Brain microvascular endothelial cell (primary cell): Measurements from ENCODE around the gene NIPSNAP3A.
A peak's percentile ranks its signal among the peaks of the same experiment; 100 is the strongest.

ENCODE experiments used
- DNase-seq: peaks from one replicate; pipeline ENCODE4 v3.0.0-alpha.2; 2020
- H3K27ac ChIP-seq: fragments of 250-450 bp; sonication (Bioruptor Pico); 2 replicates; pipeline ENCODE4 v1.5.1; 2020; ENCODE audit warnings: mild to moderate bottlenecking, moderate library complexity
- H3K27me3 ChIP-seq: fragments of 250-450 bp; sonication (Bioruptor Pico); replicated peaks from 2 replicates; pipeline ENCODE4 v1.5.1; 2020; ENCODE audit warnings: mild to moderate bottlenecking
- H3K36me3 ChIP-seq: fragments of 250-450 bp; sonication (Bioruptor Pico); replicated peaks from 2 replicates; pipeline ENCODE4 v1.5.1; 2020; ENCODE audit warnings: mild to moderate bottlenecking
- H3K4me3 ChIP-seq: 2 replicates; pipeline ENCODE4 v1.5.1; 2011; ENCODE audit warnings: low read depth, mild to moderate bottlenecking, control low read depth, low read length, moderate library complexity
- in situ Hi-C: cut with HindIII; loops from 2 replicates; pipeline ENCODE4 v1.10.0; 2017; ENCODE audit warnings: low sequenced_read_pairs, low pct_ligation_motif_present
- TF ChIP-seq, protein P1 (sequence below): IDR thresholded peaks from 2 replicates; pipeline ENCODE4 v1.5.1; 2011; ENCODE audit warnings: low read depth, mild to moderate bottlenecking, moderate library complexity, low read length, control low read depth, inconsistent platforms; ENCODE audit errors: missing control alignments

The NIPSNAP3A gene

DNA sequence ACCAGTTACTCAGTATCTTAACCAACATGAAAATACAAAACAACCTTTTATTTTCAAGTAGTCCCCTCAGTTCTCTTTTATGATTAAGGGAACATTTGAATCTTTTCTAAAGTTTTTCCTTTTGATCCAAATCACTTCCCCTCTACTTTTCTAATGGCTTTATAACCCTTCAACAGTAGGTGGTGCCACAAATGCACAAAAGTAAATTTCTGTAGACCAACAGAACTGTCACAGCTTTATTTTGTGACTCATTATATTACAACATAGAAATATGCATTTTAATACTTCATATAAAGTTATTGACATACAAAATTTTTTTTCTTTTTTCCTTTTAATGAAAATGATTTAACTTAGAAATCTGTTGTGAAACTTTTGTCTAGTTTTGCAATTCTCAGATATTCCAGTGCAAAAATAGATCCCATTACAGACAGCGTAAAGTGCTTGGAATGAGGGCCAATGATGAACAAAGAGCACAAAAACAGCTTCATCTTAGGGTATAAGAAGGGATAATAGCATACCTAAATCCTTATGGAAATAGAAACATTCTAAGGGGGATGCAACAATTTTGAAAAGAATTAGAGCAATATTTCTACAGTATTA lies 33.4 kb downstream of the NIPSNAP3A start:
- in situ Hi-C loops: no loop called here
- Histone ChIP-seq H3K36me3 (peaks cover 43% of the 10 kb centered on the region), H3K27me3 (no peaks in the 10 kb centered on the region), H3K27ac (no peak overlapping the region), H3K4me3 (no peak overlapping the region)
- no peak for DNase-seq
- TF ChIP-seq, protein P1, sequence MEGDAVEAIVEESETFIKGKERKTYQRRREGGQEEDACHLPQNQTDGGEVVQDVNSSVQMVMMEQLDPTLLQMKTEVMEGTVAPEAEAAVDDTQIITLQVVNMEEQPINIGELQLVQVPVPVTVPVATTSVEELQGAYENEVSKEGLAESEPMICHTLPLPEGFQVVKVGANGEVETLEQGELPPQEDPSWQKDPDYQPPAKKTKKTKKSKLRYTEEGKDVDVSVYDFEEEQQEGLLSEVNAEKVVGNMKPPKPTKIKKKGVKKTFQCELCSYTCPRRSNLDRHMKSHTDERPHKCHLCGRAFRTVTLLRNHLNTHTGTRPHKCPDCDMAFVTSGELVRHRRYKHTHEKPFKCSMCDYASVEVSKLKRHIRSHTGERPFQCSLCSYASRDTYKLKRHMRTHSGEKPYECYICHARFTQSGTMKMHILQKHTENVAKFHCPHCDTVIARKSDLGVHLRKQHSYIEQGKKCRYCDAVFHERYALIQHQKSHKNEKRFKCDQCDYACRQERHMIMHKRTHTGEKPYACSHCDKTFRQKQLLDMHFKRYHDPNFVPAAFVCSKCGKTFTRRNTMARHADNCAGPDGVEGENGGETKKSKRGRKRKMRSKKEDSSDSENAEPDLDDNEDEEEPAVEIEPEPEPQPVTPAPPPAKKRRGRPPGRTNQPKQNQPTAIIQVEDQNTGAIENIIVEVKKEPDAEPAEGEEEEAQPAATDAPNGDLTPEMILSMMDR: peak; percentile 38

DNA sequence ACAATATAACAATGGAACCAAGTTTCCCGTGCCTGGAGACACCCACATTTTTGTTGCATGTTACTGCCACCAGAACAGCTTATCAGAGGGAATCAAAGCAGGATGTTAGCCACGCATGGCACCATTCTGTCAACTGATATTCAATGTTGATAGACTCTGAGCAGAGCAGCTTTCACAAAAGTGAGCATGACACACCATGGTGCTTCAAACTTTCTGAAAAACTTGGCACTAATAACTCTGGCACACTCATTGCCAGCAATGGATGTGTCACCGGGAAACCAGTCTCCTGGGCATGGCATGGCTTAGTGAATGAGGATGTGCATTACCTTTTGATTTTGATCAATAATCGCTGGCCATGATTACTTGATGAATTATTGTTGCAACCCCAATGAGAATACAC lies 36.1 kb downstream of the NIPSNAP3A start:
- in situ Hi-C loops: no loop called here
- DNase-seq: no peak
- no peak overlapping the region for H3K27ac ChIP-seq
- no peaks in the 10 kb centered on the region for H3K27me3 ChIP-seq
- TF ChIP-seq, protein P1: no peak
- no peak overlapping the region for H3K4me3 ChIP-seq
- H3K36me3 ChIP-seq: peaks cover 69% of the 10 kb centered on the region

DNA sequence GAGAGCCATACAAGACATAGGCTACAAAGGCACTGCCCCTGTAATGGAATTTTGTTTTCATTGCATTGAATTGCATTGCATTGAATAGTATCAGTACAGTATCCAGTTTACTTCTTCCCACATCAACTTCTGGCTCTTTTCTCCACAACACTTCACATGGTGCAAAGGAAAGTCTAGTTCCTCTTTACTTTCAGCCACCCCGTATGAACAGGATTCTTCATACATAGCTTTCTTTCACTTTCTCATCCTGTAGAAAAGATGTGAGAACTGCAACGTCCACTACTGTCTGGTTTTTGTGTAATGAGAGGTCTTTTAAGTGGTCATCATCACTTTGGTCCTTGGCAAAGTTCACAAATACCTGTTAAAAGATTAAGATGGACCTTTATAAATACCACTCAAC lies 36.6 kb downstream of the NIPSNAP3A start:
- Histone ChIP-seq H3K36me3 (peaks cover 70% of the 10 kb centered on the region), H3K27ac (no peak overlapping the region), H3K4me3 (no peak overlapping the region), H3K27me3 (no peaks in the 10 kb centered on the region)
- in situ Hi-C loops: no loop called here
- no peak for DNase-seq
- TF ChIP-seq, protein P1: no peak

DNA sequence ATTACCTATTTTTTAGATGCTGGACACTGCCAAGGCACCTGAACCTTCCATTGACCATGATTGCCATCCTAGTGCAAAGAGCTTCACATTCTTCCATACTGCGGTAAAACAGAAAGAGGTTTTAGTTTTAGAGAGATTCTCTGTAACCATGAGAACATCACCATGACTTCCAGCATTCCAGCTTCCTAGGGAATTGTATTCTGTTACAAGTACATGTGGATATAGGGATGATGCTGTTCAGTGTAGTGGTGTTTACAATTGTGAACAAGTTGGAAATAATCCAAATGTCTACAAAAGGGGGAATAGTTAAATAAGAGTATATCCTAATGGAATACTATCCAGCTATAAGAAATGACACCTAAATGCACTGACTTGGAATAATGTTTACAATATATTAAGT lies 38.8 kb downstream of the NIPSNAP3A start:
- in situ Hi-C loops: no loop called here
- no peak overlapping the region for H3K4me3 ChIP-seq
- peaks cover 90% of the 10 kb centered on the region for H3K36me3 ChIP-seq
- TF ChIP-seq, protein P1: no peak
- H3K27ac ChIP-seq: no peak overlapping the region
- no peaks in the 10 kb centered on the region for H3K27me3 ChIP-seq
- no peak for DNase-seq

DNA sequence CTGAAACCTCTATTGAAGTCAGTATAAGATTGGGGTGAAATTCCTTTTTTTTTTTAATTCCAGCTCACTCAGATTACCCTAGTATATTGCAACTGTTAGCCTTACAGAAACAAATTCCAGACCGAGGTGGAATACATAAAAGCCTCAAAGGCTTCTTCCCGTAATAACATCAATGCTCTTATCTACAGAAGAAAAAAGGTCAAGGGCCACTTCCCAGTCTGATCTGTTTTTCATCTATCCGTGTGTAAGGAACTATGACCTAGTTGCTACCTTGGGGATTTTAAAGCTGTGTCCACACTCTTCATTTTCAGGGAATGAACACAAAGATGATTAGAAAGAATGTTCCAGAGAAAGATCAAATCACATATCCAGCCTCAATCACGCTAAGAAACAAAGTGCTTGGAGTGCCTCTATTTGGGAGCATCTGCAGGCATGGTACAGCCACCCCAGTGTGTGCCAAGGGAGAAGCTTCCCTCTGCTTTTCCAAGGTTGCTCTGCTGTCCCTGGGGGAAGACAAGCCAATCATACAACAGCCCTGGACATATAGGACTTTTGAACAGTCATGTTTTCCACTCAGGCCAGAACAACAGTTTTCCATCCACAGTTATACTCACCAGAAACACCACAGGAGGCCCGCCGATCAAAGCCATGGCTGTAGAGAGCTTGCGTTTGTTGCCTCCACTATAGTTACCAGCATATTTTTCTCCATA lies 40.0 kb downstream of the NIPSNAP3A start:
- in situ Hi-C loops: no loop called here
- no peak overlapping the region for H3K27ac ChIP-seq
- TF ChIP-seq, protein P1: no peak
- peaks cover 96% of the 10 kb centered on the region for H3K36me3 ChIP-seq
- no peaks in the 10 kb centered on the region for H3K27me3 ChIP-seq
- no peak for DNase-seq
- no peak overlapping the region for H3K4me3 ChIP-seq
